Stomach smooth muscle (tissue), 2 donors: Measurements from ENCODE around the gene ACP7.

Experiments
- H3K27ac ChIP-seq: one replicate; pipeline ENCODE4 v1.7.0; 2013; ENCODE audit warnings: mild to moderate bottlenecking, low read length, inconsistent platforms
- H3K27me3 ChIP-seq, 2 donors: one replicate each; pipeline ENCODE4 v1.7.0; 2013; ENCODE audit warnings: low read length in 2 of 2; ENCODE audit not compliant: insufficient read depth in 2 of 2, control insufficient read depth in 1 of 2
- H3K36me3 ChIP-seq, 2 donors: one replicate each; pipeline ENCODE4 v1.7.0; 2013; ENCODE audit warnings: low read length in 2 of 2; ENCODE audit not compliant: control insufficient read depth in 2 of 2, insufficient read depth in 2 of 2
- H3K4me1 ChIP-seq: one replicate; pipeline ENCODE4 v1.7.0; 2013; ENCODE audit warnings: low read length; ENCODE audit not compliant: control insufficient read depth, insufficient read depth
- H3K4me3 ChIP-seq, 2 donors: one replicate each; pipeline ENCODE4 v1.7.0; 2013; ENCODE audit warnings: low read length in 2 of 2
- H3K9ac ChIP-seq, 2 donors: one replicate each; pipeline ENCODE4 v1.7.0; 2013; ENCODE audit warnings: low read length in 2 of 2, mild to moderate bottlenecking in 1 of 2
- H3K9me3 ChIP-seq, 2 donors: one replicate each; pipeline ENCODE4 v1.7.0; 2013; ENCODE audit warnings: low read length in 2 of 2; ENCODE audit not compliant: control insufficient read depth in 2 of 2
- donor health status: healthy.
- donor health status: Pancreatic carcinoma.

ACP7 gene, protein sequence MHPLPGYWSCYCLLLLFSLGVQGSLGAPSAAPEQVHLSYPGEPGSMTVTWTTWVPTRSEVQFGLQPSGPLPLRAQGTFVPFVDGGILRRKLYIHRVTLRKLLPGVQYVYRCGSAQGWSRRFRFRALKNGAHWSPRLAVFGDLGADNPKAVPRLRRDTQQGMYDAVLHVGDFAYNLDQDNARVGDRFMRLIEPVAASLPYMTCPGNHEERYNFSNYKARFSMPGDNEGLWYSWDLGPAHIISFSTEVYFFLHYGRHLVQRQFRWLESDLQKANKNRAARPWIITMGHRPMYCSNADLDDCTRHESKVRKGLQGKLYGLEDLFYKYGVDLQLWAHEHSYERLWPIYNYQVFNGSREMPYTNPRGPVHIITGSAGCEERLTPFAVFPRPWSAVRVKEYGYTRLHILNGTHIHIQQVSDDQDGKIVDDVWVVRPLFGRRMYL

DNA sequence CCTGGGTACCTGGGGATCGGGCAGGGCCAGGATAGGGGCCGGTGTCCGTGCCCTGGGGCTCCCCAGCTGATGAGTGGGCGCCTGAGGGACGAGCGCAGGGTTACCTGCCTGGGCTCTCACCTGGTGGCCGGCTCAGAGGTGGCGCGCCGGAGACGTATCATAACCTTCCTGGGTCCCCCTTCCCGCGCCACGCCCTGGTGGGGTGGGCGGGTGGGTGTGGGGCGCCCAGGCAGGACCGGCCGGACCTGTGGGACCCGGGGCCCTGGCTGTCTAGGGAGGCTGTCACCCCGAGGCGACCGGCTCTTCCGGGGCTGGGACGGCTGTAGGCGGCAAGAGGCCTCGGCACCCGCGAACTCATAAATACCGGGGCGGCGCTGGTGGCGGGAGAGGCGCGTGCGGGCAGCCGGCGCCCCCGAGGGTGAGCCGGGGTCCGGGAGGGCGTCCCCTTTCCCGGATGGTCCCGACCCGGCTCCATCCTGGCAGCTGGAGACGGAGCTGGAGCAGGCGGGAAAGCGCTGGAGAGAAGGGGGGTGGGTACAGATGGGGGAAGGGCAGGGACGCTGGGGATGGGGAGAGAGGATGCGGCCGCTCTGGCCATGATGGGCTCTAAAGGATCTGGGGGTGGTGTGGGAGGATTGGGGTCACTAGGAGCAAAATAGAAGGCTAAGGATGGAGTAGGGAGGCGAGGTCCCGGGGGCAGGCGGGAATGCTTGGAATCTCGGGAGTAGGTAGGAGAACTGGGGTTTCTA lies at the start of gene ACP7:
Gene ACP7 (plus strand): TSS at position 386 of the 749 bp plus-strand sequence. CDS start 902 bp downstream, outside the sequence.
- H3K36me3 ChIP-seq = no peaks in the 10 kb centered on the region
- no peak within 1 kb of the TSS for H3K9ac ChIP-seq
- H3K27me3 ChIP-seq = peaks cover 40 to 45% of the 10 kb centered on the region in 2 donors
- H3K4me1 ChIP-seq = no peaks in the 10 kb centered on the region
- H3K27ac ChIP-seq = no peak within 1 kb of the TSS
- H3K4me3 ChIP-seq = no peak within 1 kb of the TSS
- H3K9me3 ChIP-seq = peaks cover 0 to 2% of the 10 kb centered on the region in 2 donors

DNA sequence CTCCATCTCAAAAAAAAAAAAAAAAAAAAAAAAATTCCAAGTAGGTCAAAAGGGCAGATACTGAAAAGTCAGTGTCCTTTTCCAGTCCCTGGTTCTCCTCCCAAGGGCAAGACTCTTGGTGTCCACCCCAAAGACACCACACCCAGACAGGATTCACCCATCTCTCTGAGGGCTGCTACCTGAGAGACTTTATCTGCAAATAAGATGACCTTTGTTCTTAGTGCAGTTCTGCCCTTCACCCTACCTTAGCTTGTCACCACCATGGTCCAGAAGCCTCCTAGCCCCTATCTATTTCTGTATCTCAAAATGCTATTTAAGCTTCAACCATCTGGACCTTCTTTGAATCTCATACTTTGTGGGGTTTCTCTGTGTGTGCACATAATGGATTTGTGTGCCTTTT lies 47.6 kb upstream of the ACP7 start:
- Histone ChIP-seq H3K9me3 (no peaks in the 10 kb centered on the region), H3K27ac (no peak overlapping the region), H3K9ac (no peak overlapping the region), H3K36me3 (no peaks in the 10 kb centered on the region), H3K27me3 (no peaks in the 10 kb centered on the region), H3K4me3 (no peak overlapping the region), H3K4me1 (peaks cover 9% of the 10 kb centered on the region)

DNA sequence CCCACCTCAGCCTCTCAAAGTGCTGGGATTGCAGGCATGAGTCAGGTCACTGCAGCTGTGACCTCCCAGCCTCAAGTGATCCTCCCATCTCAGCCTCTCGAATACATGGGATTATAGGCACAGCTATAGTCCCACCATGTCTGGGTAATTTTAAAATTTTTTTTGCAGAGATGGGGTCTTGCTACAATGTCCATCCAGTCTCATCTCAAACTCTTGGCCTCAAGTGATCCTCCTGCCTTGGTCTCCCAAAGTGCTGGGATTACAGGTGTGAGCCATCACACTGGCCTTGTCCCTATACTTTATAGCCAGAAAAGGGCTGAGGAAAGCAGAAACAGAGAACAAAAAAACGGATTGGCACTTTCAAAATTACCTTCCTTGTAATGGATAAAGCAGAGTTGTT lies 47.0 kb upstream of the ACP7 start:
- no peaks in the 10 kb centered on the region for H3K27me3 ChIP-seq
- no peak overlapping the region for H3K27ac ChIP-seq
- no peak overlapping the region for H3K4me3 ChIP-seq
- H3K9me3 ChIP-seq = no peaks in the 10 kb centered on the region
- H3K36me3 ChIP-seq = no peaks in the 10 kb centered on the region
- peaks cover 3% of the 10 kb centered on the region for H3K4me1 ChIP-seq
- H3K9ac ChIP-seq = no peak overlapping the region

DNA sequence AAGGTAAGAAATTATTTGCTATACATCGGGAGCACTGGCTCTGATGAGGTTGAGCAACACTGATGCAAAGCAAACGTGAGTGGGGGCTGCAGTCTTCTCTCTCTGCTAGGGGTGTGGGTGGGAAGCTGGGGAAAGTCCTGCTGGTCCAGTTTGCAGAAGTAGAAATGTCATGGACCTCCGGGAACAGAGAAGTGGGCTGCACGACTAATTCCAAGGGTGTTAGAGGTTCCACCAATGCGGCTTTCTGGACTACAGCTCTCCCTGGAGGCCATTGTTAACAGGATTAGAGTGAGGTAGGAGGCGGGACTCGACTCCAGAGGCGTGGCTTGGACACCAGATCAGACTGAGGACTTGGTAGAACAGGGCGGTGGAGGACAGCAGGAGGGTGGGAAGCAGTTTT lies 46.1 kb upstream of the ACP7 start:
- no peak overlapping the region for H3K4me3 ChIP-seq
- H3K36me3 ChIP-seq = no peaks in the 10 kb centered on the region
- H3K27me3 ChIP-seq = no peaks in the 10 kb centered on the region
- no peak overlapping the region for H3K27ac ChIP-seq
- no peak overlapping the region for H3K9ac ChIP-seq
- no peaks in the 10 kb centered on the region for H3K4me1 ChIP-seq
- H3K9me3 ChIP-seq = no peaks in the 10 kb centered on the region

DNA sequence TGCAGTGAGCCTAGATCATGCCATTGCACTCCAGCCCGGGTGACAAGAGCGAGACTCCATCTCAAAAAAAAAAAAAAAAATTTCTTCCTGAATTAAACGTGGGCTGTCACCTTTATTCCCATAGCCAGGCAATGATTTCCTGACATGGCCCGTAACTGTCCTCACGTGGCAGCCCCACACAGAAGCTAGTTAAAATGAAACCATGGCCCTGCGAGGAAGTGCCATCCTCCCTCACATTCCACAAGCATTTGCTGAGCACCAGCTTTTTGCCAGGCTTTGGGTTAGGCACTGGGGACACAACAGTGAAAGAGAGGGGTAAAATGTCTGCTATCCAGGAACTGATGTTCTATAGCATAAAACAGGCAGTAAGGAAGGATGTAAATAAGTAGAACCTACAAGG lies 38.7 kb upstream of the ACP7 start:
- Histone ChIP-seq H3K4me3 (no peak overlapping the region), H3K27me3 (no peaks in the 10 kb centered on the region), H3K36me3 (no peaks in the 10 kb centered on the region), H3K9me3 (no peaks in the 10 kb centered on the region), H3K4me1 (no peaks in the 10 kb centered on the region), H3K9ac (no peak overlapping the region), H3K27ac (no peak overlapping the region)

DNA sequence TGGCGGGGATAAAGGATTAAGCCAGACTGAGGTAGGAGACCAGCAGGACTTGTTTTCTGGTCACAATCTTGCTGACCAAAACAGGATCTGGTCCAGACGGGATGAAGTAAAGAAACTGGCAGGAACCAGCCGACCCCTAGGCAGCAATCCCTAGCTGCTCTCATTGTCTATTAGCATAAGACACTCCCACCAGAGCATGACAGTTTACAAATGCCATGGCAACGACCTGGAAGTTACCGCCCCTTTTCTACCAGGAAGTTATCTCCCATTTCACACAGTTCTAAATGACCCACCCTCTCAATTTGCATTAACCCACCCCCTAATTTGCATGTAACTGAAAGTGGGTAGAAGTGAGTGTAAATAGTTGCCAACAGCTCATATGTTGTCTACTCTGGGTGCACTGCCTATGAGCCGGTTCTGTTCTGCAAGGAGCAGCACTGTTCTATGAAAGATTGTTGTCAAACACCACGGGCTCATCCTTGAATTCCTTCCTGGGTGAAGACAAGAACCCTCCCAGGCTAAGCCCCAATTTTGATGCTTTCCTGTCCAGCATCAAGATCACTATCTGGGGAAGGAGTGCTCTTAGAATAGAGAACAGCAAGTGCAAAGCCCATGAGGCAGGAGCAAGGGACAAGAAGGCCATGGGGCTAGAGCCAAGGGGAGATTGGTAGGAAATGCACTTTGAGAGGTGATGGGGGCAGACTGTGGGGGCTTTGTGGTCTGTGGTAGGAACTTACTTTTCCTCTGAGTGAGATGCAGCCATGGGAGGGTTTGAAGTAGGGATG lies 37.9 kb upstream of the ACP7 start:
- Histone ChIP-seq H3K27me3 (no peaks in the 10 kb centered on the region), H3K36me3 (no peaks in the 10 kb centered on the region), H3K4me3 (no peak overlapping the region), H3K9ac (no peak overlapping the region), H3K27ac (no peak overlapping the region), H3K9me3 (no peaks in the 10 kb centered on the region), H3K4me1 (no peaks in the 10 kb centered on the region)

DNA sequence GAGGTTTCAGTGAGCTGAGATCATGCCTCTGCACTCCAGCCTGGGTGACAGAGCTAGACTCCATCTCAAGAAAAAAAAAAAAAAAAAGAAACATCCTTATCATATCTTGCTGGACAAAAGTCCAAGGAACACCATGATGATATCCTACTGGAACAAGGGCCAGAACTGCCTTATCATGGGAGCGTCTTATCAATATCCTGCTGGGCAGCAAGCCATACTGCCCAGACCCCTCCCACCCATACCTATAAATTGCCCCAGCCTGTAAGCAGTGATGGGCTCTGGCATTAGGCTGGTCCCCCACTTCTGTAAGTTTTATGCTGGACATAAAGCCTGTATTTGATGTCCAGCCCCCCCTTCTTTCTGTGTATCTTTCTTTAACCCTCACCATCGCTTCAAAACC lies 37.1 kb upstream of the ACP7 start:
- H3K9ac ChIP-seq = no peak overlapping the region
- no peaks in the 10 kb centered on the region for H3K36me3 ChIP-seq
- H3K4me1 ChIP-seq = no peaks in the 10 kb centered on the region
- H3K9me3 ChIP-seq = no peaks in the 10 kb centered on the region
- no peak overlapping the region for H3K4me3 ChIP-seq
- H3K27me3 ChIP-seq = no peaks in the 10 kb centered on the region
- no peak overlapping the region for H3K27ac ChIP-seq

DNA sequence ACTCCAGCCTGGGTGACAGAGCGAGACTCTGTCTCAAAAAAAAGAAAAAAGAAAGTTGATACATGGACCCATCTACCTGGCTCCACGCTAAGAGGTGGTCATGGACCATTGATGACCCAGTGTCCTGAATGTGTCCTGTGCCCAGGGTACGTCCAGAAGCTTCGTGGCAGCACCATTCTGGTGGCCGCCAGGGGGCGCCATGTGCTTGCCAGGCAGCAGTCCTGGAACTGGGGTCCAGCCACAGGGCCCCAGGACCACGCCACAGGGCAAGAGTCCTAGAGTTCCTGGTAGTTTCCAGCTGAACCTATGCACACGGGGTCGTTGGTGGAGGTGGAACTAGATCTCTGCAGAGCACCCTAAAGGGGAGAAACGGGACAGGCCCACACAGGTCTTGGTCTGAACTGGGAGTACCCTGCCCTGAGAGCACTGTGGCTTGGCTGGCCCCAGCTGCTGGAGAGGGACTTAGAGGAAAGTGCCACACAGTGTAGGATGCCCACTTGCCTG lies 31.9 kb upstream of the ACP7 start:
- Histone ChIP-seq H3K27ac (no peak overlapping the region), H3K27me3 (no peaks in the 10 kb centered on the region), H3K9me3 (no peaks in the 10 kb centered on the region), H3K9ac (no peak overlapping the region), H3K4me1 (no peaks in the 10 kb centered on the region), H3K4me3 (no peak overlapping the region), H3K36me3 (no peaks in the 10 kb centered on the region)

DNA sequence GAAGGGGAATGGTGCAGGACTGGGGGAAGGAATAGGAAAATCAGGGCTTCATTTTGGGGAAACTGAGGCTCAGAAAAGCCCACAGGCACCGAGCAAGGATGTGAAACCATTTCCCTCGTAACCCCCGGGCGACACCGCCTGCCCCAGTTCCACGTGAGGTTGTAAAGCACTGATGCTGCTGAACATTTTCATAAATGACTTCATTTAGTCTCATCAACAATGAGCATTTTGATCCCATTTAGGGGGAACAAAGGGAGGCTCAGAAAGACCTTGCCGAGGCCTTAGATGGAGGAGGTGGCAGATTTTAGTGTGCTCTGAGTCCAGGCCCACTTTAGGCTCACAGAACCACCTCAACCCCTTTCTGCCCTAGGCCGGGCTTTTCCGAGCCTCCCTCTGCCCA lies 31.3 kb upstream of the ACP7 start:
- Histone ChIP-seq H3K27ac (no peak overlapping the region), H3K27me3 (no peaks in the 10 kb centered on the region), H3K9ac (no peak overlapping the region), H3K4me1 (no peaks in the 10 kb centered on the region), H3K4me3 (no peak overlapping the region), H3K36me3 (no peaks in the 10 kb centered on the region), H3K9me3 (no peaks in the 10 kb centered on the region)

DNA sequence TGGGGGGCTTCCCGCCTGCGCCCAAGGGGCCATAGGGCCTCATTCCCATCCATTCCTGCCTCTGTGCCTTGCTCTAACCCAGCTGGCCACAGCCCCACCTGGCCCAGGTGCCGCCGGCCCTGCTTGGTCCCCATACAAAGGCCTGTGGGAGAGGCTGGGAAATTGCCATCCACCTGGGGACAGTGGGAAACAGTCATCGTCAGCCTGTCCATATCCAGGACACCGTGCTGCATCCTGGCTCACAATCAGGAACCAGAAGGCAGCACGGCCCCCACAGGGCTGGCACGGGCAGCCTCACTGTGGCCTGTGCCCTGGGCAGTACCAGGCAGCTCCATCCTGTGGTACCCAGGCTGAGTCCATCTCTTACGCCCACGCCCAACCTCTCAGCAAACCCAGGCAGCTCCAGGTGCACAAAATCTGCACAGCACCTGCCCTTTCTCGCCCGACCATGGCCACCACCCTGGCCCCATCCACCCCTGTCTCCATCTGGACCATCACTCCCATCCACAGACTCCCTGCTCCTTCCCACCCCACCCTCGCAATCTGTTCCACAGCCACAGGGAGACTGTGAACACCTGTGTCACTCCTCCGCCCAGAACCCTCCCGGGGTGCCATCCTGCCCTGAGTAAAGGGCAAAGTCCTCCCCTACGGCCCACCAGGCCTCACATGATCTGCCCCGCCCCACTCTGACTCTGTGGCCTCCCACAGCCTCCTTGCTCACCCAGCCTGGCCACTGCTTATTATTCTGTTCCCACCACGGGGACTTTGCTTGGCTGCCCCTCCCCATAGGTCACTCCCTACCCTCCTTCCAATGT lies 30.7 kb upstream of the ACP7 start:
- H3K27ac ChIP-seq = no peak overlapping the region
- H3K9me3 ChIP-seq = no peaks in the 10 kb centered on the region
- no peaks in the 10 kb centered on the region for H3K4me1 ChIP-seq
- H3K4me3 ChIP-seq = no peak overlapping the region
- H3K36me3 ChIP-seq = no peaks in the 10 kb centered on the region
- H3K27me3 ChIP-seq = no peaks in the 10 kb centered on the region
- no peak overlapping the region for H3K9ac ChIP-seq
